GM21576 (cell line): ENCODE results near the gene NACC1.
A peak's percentile ranks its signal among the peaks of the same experiment; 100 is the strongest.

Source experiments
- ATAC-seq: cut with Tn5 transposase; IDR thresholded peaks from one replicate; pipeline ENCODE4 v1.9.1; 2021; ENCODE audit warnings: mild to moderate bottlenecking, moderate library complexity; ENCODE audit not compliant: unreplicated experiment

The NACC1 gene

DNA sequence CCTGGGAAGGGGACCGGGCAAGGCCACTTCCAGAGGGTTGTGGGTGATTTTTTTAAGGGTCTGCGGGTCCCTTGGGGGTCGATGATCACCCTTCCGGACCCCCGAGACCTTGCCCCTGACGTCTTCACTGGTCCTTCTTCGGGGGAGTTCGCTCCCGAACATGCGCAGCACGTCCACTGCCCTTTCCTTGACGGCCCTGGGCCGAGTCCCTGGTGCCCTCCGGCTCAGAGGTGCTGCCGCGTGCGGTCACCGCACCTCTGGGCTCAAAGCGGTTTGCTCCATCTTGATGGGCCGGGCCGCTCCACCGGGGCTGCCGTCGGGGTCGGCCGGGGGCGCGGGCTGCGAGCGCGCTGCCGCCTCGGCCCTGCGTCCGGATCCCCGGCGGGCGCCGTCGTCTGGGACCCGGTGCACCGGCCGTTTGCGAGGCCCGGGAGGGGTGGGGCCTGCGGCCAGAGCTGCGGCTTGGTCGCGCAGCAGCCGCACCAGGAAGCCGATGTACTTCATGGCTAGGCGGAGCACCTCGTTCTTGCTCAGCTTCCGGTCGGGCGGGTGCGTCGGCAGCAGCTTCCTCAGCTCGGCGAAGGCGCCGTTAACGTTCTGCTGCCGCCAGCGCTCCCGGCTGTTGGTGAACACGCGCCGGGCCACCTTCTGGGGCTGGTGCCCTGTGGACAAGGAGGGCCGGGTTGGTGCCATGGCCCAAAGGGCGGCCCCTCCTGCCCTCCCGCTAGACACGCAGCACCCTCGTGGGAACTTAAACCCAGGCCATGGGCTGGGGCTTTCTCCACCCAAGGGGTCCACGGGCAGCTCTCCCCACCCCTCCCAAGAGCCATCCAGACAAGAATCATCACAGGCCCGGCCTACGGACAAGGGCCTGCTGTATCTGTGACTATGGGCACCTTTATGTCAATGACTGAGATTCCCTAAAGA, 18.7 kb upstream of the NACC1 start:
- ATAC-seq: no peak

GRCh38 chr19:13100031-13100588, 18.0 kb upstream of the NACC1 start:
- ATAC-seq: no peak

- no peak for ATAC-seq
These were observed 17.0 kb upstream of the NACC1 start for GRCh38 chr19:13100841-13101589.

DNA sequence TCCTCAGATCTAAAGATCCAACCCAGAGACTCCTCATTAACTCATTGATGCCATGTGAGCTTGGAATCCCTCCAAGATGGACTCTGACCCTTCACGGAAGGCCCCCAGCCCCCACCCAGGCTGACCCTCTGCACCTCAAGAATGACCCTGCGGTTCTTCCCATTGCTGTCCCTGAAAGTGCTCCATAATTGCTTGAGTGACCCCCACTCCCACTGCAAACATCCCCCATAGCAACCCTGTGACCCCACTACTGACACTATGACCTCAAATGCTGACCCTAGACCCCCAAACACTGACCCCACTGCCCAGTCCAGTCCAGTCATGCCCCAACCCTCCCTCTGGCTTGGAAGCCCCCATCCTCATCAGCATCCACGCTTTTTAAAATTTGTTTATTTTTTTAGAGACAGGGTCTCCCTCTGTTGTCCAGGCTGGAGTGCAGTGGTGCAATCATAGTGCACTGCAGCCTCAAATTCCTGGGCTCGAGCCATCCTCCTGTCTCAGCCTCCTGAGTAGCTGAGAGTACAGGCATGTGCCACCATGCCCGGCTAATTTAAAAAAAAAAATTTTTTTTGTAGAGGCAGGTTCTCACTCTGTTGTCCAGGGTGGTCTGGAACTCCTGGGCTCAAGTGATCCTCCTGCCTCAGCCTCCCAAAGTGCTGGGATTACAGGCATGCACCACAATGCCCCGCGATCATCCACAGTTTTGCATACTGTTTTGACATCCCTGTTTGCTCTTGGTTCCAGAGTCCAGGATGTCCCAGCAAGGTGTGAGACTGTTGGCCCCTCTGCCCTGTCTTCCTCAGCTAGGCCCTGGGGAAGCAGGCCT, 16.3 kb upstream of the NACC1 start:
- no peak for ATAC-seq

- ATAC-seq: no peak
These were observed 15.7 kb upstream of the NACC1 start for GRCh38 chr19:13102416-13102665.

DNA sequence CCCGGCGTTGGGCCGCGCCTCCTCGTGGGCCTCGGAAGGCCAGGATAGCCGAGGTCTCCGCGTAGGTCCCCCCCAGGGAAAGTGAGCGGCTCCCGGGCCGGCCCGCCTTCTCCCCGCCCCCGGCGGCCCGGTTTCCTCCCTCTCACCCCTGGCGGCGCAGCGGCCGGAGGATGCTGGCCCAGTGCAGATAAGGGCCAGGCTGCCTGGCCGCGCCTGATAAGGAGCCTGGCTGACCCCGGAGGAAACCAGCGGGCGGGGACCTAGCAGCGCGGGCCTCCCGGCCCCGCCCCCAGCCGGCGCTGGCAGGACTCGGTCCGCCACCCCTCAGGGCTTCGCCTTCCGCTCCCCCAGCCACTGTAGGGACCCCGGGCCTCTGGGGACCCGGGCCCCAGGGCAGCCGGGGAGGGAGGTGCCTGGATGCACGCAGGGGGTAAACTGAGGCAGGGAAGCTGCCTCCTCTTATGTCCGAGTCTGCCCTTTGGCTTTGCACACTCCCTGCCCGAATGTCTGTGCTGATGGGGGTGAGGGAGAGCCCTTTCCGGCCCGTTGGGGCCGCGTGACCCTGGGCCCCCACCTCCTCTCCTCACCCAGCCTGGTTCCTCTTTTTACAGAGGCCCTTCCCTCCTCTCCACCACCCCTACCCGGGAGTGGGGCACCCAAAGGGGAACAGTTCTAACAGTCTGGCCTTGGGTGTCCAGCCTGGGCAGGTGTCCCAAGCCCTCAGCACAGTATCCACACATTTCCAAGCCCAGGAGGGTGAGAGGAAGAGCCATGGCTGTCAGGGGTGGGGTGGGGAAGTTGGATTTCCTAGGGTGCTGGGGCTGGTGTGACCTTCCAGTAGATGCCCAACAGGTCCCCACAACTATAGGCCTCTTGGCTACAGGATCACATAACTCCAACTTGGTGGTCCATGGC, 15.1 kb upstream of the NACC1 start, which contains the start of gene LYL1:
LYL1 (minus strand) TSS at position 193 of the 915 bp plus-strand sequence. CDS start 1,687 bp downstream, outside the sequence.
- no peak for ATAC-seq

GRCh38 chr19:13103581-13104359, 14.3 kb upstream of the NACC1 start:
- ATAC-seq: no peak

DNA sequence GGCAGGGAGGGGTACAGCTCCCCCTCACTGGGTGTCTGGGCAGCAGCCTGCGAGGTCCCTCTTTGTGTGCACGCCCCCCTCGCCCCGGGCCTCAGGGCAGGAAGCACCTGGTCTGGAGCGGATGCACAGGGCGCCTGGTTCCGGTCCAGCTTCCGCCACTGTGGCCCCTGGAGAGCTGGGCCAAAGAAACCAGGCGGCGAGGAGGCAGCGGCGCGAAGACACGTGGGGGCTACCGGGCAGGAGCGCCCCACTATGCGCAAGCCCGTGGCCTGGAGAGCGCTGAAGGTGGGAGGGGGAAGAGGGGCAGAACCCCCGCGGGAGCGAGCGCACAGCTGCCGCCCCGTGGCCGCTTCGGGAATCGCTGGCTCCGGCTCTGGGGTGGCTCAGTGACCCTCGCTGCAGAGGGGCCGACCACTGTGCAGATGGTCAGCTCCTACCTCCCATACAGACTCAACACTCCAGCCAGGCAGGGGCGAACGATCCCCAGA, 13.7 kb upstream of the NACC1 start:
- peak; percentile 33 for ATAC-seq

DNA sequence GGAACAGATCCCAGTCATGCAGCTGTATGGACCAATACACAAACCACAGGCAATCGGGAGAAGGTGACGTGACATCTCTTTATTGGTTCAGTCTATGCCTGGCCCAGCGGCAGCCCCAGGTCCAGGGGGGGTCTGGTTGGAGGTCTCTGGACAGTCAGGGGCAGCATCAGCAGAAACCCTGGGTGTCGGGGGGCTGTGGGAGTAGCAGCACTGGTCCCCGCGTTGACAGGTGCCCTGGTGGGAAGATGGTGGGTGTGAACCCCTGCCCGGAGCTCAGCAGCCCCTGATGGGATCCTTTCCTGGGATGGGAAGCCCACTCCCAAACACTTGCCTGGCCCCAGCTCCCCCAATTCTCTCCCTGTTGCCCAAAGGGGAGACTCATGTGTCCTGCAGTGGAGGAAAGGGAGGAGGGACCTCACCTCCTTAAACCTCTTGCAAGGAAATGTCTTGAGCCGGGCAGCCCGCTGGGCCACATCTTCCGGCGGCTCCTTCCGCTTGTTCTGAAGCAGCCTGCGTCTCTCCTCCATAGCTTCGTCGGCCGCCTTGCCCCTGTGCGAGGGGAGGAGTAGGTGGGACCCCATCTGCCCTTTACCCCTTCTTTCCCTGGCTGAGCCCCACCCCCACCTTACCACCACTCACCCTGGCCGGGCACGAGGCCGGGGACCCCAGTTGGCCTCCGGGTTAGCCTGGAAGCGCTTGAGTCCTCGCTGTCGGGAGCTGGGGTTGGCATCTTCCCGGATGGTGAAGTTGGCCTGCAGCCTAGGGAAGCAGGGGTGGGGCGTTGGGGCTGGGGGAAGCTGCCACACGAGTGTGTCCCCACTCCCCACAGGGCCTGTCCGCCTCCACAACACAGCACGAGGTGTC, 13.0 kb upstream of the NACC1 start:
- no peak for ATAC-seq

DNA sequence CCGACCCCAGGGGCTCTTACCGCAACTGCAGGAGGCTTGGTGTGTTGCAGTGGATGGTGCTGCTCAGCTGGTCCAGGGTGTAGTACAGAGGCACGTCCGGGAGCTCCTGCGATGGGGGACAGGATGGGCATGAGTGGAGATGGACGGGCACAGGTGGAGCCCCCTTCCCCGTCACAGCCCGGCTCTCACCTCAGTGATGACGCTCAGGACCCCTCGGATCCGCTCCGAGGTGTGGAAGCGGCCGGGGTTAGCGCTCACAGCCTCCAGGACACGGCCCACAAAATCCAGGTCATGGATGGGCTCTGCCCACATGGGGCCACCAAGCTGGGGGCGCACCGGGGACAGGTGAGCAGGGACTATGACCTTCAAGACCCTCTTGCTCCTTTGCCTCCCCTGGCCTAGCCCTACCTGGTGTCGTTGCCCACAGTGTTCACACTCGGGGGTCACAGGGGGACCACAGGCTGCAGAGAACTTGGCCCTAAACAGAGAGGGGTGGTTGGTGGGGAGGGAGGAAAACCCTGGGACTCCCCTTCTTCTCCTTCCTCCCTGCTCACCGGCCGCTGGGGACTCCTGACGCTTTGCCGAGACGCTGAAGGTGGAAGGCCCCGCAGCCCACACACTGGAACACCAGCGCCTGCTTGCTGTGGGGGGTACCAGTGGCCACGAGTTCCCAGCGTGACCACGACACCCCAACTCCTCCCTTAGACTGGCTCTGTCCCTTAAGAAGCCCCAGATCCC, 8.5 kb upstream of the NACC1 start:
- no peak for ATAC-seq

GRCh38 chr19:13110099-13110610, 7.9 kb upstream of the NACC1 start:
- ATAC-seq: no peak

DNA sequence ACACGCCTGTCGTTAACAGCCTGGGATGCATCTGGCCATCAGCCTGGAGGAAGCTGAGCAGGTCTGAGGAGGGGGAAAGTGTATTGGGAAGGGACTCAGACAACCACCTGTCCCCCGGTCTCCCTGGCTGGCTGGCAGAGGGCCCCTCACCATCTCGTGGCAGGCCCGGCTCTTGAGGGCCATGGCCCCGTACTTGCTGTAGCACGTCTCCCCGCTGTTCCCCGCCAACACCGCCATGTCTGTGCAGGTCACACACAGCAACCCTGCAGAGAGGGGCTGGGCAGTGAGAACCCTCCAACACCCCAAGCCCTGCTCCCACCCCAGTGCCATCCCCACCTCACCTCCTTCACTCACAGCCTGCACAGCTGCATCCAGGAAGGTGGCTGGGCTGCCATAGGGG, 5.5 kb upstream of the NACC1 start:
- no peak for ATAC-seq

DNA sequence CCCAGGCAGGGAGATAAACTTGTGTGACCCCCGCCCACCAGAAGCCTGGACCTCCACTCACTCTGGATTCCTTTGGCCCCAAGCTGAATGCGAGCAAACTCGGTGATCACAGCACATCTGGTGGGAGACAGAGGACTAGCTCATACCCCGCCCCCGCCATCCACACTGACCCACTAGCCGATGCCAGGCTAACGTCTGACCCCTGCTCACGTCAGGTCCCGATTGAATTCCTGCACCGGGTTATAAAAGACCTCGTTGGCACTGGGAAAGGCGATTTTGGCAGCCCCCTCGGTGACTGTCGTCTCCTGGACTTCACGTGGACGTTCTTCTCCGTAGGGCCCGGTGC, 2.2 kb upstream of the NACC1 start:
- no peak for ATAC-seq

DNA sequence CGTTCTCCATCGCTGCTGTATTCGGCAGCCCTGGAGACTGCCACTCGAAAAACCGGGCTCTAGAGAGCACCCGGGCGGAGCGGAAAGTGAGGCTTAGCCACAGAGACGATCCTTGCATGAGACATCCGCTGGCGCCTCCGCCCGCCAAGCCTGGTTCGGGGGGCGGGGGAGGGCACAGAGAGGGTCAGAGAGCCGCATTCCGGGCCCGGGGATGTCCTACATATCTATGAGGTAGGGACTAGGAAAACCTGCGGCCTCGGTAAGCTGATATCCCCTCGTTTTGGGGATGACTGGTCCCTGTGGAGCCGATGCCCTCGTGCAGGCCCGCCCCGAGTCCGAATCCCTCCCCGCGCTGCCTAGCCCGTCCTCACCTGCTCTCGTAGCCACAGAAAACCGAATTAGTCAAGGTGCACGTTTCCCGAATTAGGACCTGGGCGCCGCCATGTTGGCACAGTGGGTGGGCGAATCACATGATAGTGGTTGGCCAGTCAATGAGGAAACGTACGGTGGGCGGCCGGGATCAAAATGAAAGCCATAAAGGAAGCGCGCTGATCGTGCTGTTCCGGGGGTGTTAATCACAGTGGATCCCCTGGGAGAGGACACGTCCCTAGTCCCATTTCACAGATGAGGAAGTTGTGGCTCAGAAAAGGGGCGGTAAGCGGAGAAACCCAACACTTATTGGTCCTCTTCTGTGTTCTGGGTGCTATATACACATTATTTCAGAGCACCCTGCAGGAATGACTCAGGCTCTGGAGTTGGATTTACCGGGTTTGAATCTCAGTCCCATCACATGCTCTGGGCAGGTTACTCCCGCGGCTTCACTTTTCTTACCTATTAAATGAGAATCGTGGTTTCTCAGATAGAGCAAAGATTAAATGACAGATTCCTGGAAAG, 1.5 kb upstream of the NACC1 start, which contains the start of gene TRMT1:
TRMT1 (minus strand) TSS at position 459 of the 894 bp plus-strand sequence; CDS start at position 118, 341 bp downstream.
- ATAC-seq: peak; percentile 48

DNA sequence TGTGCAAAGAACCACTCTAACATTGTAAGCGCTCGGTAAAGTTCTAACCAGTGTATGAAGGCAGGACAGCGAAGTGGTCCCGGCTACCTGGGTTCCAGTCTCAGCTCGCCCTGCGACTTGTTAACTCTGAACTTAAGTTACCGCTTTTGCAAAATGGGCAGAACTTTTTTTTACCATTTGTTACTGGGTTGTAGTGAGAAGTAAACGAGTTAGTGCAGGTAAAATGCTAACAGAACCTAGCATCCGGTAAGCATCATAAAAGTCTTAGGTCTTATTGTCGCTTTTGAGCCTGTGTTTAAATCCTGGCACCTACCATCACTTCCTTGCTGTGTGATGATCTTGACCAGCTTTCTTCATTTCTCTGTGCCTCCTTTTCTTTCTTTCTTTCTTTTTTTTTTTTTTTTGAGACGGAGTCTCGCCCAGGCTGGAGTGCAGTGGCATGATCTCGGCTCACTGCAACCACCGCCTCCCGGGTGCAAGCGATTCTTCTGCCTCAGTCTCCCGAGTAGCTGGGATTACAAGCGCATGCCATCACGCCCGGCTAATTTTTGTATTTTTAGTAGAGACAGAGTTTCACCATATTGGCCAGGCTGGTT, 790 bp upstream of the NACC1 start:
- ATAC-seq: no peak
